Dedifferentiated amniotic fluid mesenchymal stem cell (primary cell): Measurements from ENCODE around the gene THRB.
"Not testable (repeated sequence)": the region's sequence is repeated elsewhere in the genome, so short reads cannot be mapped to it uniquely, and the experiment has no call there.

Experiments
- DNase-seq: peaks from one replicate; pipeline ENCODE4 v3.0.0-alpha.2; 2016; ENCODE audit errors: extremely low spot score

THRB gene

GRCh38 chr3:24447836-24448235 lies 46.8 kb downstream of the THRB start:
- no peak for DNase-seq

- no peak for DNase-seq
These were observed 48.6 kb downstream of the THRB start for GRCh38 chr3:24446032-24446431.

DNA sequence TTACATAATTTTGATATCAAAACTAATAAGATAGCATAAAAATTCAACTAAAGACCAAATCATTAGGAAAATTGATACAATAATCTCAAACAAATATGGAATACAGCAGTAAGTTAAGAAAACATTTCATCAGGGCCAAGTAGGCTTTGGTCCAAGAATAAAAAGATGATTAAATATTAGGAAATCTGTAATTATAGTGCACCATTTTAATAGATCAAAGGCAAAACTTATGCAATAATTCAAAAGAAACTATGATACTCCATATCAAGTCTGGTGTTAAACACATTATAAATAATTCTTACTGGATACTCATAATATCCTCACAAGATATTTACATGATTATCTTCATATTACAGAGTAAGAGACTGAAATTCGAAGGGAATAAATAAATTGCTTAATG lies 51.2 kb downstream of the THRB start:
- DNase-seq: no peak

DNA sequence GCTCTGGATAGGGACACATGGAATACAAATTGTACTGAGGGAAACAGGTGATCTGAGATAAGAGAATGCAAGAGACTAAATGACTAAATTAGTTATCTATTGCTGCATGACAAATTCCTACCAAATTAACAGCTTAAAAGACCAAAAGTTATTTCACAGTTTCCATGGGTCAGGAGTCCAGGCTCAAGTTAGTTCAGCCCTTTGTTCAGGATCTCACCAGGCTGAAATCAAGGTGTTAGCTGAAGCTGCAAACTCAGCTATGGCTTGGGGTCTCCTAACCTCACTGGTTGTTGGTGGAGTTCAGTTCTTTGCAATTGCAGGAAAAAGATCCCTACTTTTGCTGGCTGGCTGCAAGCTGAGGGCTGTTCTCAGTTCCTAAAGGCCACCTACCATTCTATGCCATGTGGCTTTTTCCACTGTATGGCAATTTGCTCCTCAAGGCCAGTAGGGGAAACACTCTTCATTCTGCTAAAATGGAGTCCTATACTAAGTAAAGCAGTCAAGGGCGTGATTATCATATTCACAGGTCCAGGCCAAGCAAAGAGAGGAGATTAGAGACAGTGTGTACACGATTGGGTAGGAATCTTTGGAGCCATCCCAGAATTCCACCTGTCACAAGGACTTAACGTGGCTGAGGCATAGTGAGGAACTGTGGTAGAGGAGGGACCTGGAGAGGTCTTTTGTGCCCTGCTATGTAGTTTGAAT lies 53.7 kb downstream of the THRB start:
- DNase-seq: no peak

- DNase-seq: no peak
These were observed 55.6 kb downstream of the THRB start for GRCh38 chr3:24439021-24439420.

DNA sequence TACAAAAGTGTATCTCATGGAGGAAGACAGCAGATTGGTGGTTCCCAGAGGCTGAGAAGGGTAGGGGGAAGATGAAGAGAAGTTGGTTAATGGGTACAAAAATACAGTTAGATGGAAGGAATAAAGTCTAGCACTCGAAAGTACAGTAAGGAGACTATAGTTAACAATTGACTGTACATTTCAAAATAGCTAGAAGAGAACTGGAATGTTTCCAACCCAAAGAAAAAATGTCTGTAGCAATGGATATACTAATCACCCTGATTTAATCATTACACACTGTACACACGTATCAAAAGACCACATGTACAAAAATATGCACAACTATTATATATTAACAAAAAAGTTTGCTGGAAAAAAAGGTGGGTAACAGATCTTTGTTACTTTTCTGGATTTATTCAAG lies 57.3 kb downstream of the THRB start:
- DNase-seq: no peak

GRCh38 chr3:24435584-24435983 lies 59.1 kb downstream of the THRB start:
- DNase-seq: no peak

GRCh38 chr3:24434651-24435050 lies 60.0 kb downstream of the THRB start:
- DNase-seq: no peak

GRCh38 chr3:24433838-24434591 lies 60.6 kb downstream of the THRB start:
- no peak for DNase-seq

GRCh38 chr3:24432989-24433388 lies 61.7 kb downstream of the THRB start:
- DNase-seq: no peak

DNA sequence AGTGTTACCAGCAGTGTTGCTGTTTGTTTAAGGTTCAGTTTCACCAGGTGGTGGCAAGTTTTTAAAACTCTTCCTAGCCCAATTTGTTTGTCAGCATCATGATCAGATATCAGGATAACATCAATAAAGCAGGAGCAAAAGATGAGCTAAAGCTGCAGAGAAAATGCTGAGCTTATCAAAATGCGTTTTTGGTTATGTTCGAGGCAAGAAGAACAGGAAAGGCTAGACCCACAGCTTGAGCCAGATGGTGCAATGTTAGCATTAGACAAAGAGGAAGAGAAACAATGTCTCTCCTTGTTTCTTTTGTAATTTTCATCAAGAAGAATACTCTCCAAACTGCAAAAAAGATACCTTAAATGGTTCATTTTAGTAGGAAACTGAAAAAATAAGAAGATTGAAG lies 66.2 kb downstream of the THRB start:
- DNase-seq: no peak

- no peak for DNase-seq
These were observed 67.8 kb downstream of the THRB start for GRCh38 chr3:24426896-24427295.

DNA sequence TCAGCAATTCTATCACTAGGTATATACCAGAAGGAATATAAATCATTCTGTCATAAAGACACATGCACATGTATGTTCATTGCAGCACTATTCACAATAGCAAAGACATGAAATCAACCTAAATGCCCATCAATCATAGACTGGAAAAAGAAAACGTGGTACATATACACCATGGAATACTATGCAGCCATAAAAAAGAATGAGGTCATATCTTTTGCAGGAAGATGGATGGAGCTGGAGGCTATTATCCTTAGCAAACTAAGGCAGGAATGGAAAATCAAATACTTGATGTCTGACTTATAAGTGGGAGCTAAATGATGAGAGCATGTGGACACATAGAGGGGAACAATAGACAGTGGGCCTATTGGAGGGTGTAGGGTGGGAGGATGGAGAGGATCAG lies 73.8 kb downstream of the THRB start:
- DNase-seq: not testable (repeated sequence)

DNA sequence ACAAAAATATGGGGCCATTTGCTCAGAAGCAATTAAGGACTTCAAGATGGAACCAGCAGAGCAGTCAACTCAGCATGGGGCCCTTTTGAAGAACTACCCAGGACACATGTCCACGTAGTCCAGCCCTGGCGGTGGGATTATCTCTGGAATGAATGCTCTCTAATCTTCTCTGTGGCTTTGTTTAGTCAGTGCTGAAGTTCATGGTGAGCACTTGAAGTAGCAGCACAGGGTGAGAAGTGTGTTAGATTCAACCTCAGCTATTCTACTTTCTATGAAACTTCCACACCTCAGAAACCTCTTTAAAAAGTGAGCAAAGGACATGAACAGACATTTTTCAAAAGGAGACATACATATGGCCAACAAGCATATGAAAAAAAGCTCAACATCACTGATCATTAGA lies 74.4 kb downstream of the THRB start:
- no peak for DNase-seq

DNA sequence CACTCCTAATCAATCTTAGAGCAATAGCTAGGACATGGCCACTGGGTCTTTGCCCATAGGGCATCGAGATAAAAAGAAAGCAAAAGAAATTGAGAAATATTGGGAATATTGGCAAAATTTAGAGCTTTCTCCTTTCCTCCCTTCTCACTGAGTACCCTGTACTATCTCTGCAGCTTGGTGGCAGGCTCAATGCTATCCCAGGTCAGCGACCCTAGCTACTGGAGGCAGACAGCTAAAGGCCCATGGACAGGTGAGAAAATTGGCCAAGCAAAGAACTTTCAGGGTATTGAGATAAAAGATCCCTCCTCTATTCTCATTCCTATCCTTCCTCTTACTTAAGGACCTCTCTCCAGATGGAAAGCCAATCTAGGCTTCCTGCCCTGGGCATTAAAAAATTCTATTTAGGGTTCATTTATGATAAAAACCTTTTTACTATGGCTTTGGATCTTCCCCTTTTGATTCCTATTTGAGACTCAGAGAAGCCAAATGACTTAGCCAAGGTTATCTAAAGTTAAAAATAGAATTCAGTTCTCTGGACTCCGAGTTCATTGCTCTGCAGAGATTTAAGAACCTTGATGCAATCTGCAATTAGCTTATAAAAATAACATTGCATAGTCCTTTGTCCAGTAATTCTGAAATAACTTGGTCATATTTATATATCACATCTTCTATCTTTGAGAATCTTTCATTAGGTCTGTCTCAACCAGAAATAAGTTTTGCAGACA lies 75.4 kb downstream of the THRB start:
- no peak for DNase-seq

- no peak for DNase-seq
These were observed 76.9 kb downstream of the THRB start for GRCh38 chr3:24417730-24418129.

- DNase-seq: no peak
These were observed 78.4 kb downstream of the THRB start for GRCh38 chr3:24416224-24416623.

- DNase-seq: no peak
These were observed 78.8 kb downstream of the THRB start for GRCh38 chr3:24415824-24416223.

GRCh38 chr3:24413662-24414061 lies 81.0 kb downstream of the THRB start:
- not testable (repeated sequence) for DNase-seq

GRCh38 chr3:24410860-24411259 lies 83.8 kb downstream of the THRB start:
- no peak for DNase-seq

DNA sequence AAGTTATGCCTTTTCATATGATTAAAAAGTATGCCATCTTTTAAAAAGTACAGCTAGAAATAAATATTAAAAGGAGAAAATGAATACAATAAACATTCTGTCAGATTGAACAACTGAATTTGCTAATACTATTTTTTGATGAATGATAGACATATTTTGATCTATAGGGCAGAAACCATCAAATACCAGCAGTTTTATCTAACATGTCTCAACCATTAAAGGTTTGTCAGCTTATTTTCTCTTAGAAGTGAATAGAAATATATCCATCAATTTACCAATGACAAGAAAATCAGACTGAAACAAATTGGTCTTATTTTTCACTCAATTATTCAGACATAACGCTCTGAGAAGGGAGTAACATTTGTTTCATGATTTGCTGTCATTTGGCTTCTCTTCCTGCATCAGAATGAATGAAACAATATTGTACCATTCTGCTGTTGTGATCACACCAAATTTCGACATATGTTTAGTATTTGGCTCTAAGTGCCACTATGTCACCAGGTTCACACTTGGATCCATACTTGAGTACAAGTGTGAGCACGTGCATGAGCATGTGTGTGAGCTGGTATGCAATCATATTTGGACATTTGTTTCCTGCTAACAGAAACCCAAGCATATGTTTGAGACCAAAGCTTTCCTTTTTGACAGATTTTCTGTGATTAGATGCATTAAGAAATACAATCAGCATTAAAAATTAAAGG lies 86.5 kb downstream of the THRB start:
- no peak for DNase-seq

DNA sequence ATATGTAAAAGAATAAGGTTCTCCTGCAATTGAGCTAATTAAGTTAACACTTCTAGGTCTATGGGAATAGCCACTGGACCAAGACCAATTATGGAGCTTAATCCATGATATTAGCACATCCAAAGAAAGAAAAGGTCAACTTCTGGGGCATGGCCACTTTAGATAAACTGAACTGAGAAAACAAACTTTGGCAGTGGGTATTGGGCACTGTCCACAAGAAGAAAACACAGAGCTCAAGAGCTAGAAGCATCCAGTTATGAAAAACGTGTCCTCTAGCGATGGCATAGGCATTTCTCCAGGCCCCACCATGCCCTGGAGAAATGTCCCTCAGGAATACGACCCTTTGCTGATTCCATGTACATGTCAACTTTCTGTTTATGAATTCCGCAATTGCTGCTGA lies 87.8 kb downstream of the THRB start:
- no peak for DNase-seq
